HG02588 (cell line): ENCODE data around the gene HEG1.

Source experiments
- ATAC-seq: cut with Tn5 transposase; IDR thresholded peaks from one replicate; pipeline ENCODE4 v1.9.1; 2021; ENCODE audit warnings: mild to moderate bottlenecking, moderate library complexity; ENCODE audit not compliant: unreplicated experiment

HEG1 gene

DNA sequence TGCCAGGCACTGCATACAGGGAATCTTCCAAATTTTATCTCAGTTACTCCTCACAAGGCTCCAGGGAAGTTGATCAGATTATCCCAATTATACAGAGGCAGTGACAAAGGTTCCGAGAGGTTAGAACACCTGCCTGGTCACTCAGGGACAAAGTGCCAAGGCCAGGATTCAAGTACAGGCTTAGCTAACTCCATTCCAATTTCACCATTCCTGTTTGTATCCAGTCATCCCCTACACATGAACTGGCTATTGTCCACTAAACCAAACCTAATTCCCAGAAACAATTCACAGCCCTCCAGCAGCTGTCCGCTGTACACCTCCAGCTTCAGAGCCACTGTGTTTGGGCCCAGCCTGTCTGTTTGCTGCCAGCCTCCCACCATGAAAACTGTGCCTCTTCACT lies 137.3 kb downstream of the HEG1 start:
- no peak for ATAC-seq

DNA sequence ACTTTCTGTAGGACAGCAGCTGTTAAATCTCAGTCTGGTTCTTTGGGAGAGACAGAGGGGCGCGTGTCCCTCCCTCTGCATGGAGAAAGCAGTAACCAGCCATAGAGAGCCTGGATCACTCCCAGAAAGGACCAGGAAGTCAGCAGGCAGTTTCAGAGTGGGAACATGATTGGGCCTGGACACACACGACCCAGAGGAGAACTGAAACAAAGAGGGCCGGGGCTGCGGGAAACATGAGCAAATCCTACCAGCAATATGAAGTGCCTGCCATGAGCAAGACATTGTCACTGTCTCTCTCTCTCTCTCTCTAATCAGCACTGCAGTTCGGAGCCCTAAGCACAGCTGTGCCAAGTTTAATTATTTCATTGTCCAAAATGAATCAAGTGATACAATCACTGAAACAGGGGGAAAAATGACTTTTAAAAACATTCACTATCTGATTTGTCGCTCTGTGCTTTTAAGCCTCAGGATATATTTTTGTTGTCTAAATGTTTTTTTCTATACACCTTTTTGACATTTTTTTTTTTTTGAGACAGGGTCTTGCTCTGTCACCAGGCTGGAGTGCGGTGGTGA lies 138.9 kb downstream of the HEG1 start:
- no peak for ATAC-seq
